WTC11 (cell line): ENCODE data around the gene TTLL11.

Experiments
- FOXJ3 ChIP-seq: sonication (generic); formaldehyde crosslinking; IDR thresholded peaks from 2 replicates; pipeline ENCODE4 v1.9.0; 2021; ENCODE audit warnings: missing genetic modification reagents, mild to moderate bottlenecking, borderline replicate concordance
- FOXP1 ChIP-seq: sonication (generic); formaldehyde crosslinking; IDR thresholded peaks from 2 replicates; pipeline ENCODE4 v1.8.0; 2022; ENCODE audit warnings: missing genetic modification reagents, mild to moderate bottlenecking, moderate library complexity, borderline replicate concordance
- GRHL2 ChIP-seq: fragments of 250-450 bp; sonication (Bioruptor Pico); IDR thresholded peaks from 2 replicates; pipeline ENCODE4 v1.8.0; 2022; ENCODE audit warnings: mild to moderate bottlenecking, moderate library complexity; ENCODE audit not compliant: insufficient replicate concordance, severe bottlenecking
- ZNF232 ChIP-seq: sonication (generic); formaldehyde crosslinking; IDR thresholded peaks from 2 replicates; pipeline ENCODE4 v1.8.0; 2022; ENCODE audit warnings: mild to moderate bottlenecking, missing genetic modification reagents
- ZNF671 ChIP-seq: fragments of 250-450 bp; sonication (Bioruptor Pico); IDR thresholded peaks from 2 replicates; pipeline ENCODE4 v1.8.0; 2021; ENCODE audit warnings: mild to moderate bottlenecking
- TF ChIP-seq, protein P1 (sequence below): fragments of 200-600 bp; IDR thresholded peaks from 2 replicates; pipeline ENCODE4 v1.8.0; 2022; ENCODE audit warnings: antibody characterized with exemption
- TF ChIP-seq, protein P2 (sequence below): sonication (generic); formaldehyde crosslinking; IDR thresholded peaks from 2 replicates; pipeline ENCODE4 v1.8.0; 2022; ENCODE audit warnings: mild to moderate bottlenecking, missing genetic modification reagents
- TF ChIP-seq, protein P3 (sequence below): sonication (generic); formaldehyde crosslinking; IDR thresholded peaks from 2 replicates; pipeline ENCODE4 v1.8.0; 2022; ENCODE audit warnings: mild to moderate bottlenecking, missing genetic modification reagents
- TF ChIP-seq, protein P4 (sequence below): sonication (generic); formaldehyde crosslinking; IDR thresholded peaks from 2 replicates; pipeline ENCODE4 v1.8.0; 2022; ENCODE audit warnings: mild to moderate bottlenecking, missing genetic modification reagents
- TF ChIP-seq, protein P5 (sequence below): sonication (generic); formaldehyde crosslinking; IDR thresholded peaks from 2 replicates; pipeline ENCODE4 v1.8.1; 2023; ENCODE audit warnings: mild to moderate bottlenecking, missing genetic modification reagents

DNA sequence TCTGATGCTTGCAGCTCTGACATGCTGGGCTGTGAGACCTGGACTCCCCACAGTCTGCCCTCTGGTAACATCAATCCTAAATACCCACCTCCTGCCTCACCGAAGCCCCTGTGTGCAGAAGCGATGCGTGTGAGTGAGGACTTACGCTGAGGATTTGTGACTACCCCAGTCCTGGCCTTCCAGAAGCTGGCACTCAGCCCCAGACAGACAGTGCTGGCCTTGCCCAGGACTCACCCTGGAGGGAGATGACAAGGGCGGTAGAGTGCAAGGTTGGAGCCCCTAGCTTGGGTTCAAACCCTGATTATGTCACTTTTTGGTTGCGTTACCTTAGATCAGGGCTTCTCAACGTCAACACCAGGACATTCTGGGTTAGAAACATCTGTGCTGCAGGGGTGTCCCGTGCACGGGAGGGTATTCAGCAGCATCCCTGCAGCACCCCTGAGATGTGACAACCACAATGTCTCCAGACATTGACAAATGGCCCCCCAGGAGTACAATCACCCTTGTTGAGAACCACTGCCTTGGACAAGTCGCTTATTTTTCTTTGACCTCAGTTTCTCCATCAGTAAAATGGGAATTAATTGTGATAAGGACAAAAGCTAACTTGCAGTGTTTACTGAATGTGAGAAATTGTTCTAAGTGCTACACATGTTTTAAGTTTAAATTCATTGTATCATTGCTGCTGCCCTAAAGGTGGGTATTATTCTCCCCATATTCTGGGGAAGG is 23.5 kb upstream of the TTLL11 start:
- TF ChIP-seq ZNF232 (no peak), FOXP1 (CRISPR knock-in tag) (no peak), ZNF671 (CRISPR knock-in tag) (no peak), GRHL2 (CRISPR knock-in tag) (no peak), FOXJ3 (CRISPR knock-in tag) (no peak)
- TF ChIP-seq, protein P1, sequence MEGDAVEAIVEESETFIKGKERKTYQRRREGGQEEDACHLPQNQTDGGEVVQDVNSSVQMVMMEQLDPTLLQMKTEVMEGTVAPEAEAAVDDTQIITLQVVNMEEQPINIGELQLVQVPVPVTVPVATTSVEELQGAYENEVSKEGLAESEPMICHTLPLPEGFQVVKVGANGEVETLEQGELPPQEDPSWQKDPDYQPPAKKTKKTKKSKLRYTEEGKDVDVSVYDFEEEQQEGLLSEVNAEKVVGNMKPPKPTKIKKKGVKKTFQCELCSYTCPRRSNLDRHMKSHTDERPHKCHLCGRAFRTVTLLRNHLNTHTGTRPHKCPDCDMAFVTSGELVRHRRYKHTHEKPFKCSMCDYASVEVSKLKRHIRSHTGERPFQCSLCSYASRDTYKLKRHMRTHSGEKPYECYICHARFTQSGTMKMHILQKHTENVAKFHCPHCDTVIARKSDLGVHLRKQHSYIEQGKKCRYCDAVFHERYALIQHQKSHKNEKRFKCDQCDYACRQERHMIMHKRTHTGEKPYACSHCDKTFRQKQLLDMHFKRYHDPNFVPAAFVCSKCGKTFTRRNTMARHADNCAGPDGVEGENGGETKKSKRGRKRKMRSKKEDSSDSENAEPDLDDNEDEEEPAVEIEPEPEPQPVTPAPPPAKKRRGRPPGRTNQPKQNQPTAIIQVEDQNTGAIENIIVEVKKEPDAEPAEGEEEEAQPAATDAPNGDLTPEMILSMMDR = no peak
- TF ChIP-seq, protein P2, sequence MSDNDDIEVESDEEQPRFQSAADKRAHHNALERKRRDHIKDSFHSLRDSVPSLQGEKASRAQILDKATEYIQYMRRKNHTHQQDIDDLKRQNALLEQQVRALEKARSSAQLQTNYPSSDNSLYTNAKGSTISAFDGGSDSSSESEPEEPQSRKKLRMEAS (CRISPR knock-in tag) = no peak
- TF ChIP-seq, protein P3, sequence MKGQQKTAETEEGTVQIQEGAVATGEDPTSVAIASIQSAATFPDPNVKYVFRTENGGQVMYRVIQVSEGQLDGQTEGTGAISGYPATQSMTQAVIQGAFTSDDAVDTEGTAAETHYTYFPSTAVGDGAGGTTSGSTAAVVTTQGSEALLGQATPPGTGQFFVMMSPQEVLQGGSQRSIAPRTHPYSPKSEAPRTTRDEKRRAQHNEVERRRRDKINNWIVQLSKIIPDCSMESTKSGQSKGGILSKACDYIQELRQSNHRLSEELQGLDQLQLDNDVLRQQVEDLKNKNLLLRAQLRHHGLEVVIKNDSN (CRISPR knock-in tag) = no peak
- TF ChIP-seq, protein P4, sequence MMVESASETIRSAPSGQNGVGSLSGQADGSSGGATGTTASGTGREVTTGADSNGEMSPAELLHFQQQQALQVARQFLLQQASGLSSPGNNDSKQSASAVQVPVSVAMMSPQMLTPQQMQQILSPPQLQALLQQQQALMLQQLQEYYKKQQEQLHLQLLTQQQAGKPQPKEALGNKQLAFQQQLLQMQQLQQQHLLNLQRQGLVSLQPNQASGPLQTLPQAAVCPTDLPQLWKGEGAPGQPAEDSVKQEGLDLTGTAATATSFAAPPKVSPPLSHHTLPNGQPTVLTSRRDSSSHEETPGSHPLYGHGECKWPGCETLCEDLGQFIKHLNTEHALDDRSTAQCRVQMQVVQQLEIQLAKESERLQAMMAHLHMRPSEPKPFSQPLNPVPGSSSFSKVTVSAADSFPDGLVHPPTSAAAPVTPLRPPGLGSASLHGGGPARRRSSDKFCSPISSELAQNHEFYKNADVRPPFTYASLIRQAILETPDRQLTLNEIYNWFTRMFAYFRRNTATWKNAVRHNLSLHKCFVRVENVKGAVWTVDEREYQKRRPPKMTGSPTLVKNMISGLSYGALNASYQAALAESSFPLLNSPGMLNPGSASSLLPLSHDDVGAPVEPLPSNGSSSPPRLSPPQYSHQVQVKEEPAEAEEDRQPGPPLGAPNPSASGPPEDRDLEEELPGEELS (CRISPR knock-in tag) = no peak
- TF ChIP-seq, protein P5, sequence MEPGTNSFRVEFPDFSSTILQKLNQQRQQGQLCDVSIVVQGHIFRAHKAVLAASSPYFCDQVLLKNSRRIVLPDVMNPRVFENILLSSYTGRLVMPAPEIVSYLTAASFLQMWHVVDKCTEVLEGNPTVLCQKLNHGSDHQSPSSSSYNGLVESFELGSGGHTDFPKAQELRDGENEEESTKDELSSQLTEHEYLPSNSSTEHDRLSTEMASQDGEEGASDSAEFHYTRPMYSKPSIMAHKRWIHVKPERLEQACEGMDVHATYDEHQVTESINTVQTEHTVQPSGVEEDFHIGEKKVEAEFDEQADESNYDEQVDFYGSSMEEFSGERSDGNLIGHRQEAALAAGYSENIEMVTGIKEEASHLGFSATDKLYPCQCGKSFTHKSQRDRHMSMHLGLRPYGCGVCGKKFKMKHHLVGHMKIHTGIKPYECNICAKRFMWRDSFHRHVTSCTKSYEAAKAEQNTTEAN (CRISPR knock-in tag) = no peak
